Measurements from ENCODE around the gene GLIS1. TPM values are rescaled to one million over a fixed set of nuclear protein-coding genes. Genes with fewer than 3 reads are reported as not detected.

The GLIS1 gene
- total RNA-seq, 1 donor from 2014 or later, result 17.4 TPM

DNA sequence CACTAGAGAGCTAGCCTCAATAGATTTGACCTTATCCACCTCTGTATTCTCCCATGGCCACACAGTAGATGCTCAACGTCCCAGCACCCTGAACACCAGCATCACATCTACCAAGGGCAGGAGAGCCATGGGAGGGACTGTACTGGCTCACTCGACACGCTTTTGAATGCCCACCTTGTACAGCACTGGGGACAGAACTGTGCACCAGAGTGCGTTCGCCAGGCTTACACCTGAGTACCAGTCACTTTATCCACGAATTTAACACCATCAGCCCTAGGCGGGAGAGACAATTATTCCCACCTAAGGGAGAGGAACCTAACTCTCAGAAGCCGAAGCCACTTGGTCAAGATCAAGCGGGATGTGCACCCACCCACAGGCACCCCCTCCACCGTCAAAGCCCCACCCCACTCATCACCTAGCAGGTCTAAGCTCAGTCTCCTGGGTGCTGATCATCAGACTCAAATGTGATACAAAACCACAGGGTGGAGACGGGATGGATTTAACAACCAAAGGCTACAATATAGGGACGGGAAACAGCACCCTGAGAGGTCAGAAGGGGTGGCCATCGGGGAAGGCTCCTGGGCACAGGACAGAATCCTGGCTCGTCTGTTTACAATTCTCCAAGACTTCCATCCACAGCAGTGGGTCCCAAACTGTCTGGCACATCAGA lies 110.5 kb downstream of the GLIS1 start:
- no peaks in the 10 kb centered on the region for H3K27me3 Mint-ChIP-seq (ENCODE audit: low read depth)
- H3K9me3 Mint-ChIP-seq (ENCODE audit: low read depth), result peaks cover 5% of the 10 kb centered on the region
- no peak overlapping the region for H3K4me3 Mint-ChIP-seq (ENCODE audit: unreplicated experiment)
- peaks cover 32% of the 10 kb centered on the region for H3K4me1 Mint-ChIP-seq (ENCODE audit: low read depth)
- no peak overlapping the region for H3K27ac Mint-ChIP-seq (ENCODE audit: unreplicated experiment)
- no peak for DNase-seq (ENCODE audit: low spot score)
- no peaks in the 10 kb centered on the region for H3K36me3 Mint-ChIP-seq (ENCODE audit: low read depth)
- TF ChIP-seq, protein P1, sequence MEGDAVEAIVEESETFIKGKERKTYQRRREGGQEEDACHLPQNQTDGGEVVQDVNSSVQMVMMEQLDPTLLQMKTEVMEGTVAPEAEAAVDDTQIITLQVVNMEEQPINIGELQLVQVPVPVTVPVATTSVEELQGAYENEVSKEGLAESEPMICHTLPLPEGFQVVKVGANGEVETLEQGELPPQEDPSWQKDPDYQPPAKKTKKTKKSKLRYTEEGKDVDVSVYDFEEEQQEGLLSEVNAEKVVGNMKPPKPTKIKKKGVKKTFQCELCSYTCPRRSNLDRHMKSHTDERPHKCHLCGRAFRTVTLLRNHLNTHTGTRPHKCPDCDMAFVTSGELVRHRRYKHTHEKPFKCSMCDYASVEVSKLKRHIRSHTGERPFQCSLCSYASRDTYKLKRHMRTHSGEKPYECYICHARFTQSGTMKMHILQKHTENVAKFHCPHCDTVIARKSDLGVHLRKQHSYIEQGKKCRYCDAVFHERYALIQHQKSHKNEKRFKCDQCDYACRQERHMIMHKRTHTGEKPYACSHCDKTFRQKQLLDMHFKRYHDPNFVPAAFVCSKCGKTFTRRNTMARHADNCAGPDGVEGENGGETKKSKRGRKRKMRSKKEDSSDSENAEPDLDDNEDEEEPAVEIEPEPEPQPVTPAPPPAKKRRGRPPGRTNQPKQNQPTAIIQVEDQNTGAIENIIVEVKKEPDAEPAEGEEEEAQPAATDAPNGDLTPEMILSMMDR (IDR thresholded peaks at IDR 0.05), result no peak

DNA sequence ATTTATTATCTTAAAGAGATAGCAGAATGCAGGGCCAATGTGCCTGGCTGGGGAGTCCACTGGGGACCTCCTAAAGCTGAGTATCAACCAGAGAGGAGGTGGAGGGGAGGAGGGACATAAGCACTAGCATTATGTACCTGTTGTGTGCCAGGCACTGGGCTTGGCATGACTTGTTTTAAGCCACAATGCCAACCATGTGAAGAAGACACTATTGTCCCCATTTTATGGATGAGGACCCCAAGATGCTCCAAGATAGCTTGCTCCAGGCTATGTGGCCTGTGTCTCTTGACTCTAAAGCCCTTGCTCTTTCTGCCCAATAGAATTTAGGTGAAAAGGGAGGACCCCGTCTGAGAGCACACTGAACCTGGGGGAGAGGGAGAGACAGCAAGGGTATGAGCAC lies 111.3 kb downstream of the GLIS1 start:
- H3K4me3 Mint-ChIP-seq (ENCODE audit: unreplicated experiment), result no peak overlapping the region
- DNase-seq (ENCODE audit: low spot score), result no peak
- no peak overlapping the region for H3K27ac Mint-ChIP-seq (ENCODE audit: unreplicated experiment)
- H3K36me3 Mint-ChIP-seq (ENCODE audit: low read depth), result no peaks in the 10 kb centered on the region
- peaks cover 5% of the 10 kb centered on the region for H3K9me3 Mint-ChIP-seq (ENCODE audit: low read depth)
- TF ChIP-seq, protein P1 (IDR thresholded peaks at IDR 0.05), result no peak
- H3K4me1 Mint-ChIP-seq (ENCODE audit: low read depth), result peaks cover 34% of the 10 kb centered on the region
- H3K27me3 Mint-ChIP-seq (ENCODE audit: low read depth), result no peaks in the 10 kb centered on the region

DNA sequence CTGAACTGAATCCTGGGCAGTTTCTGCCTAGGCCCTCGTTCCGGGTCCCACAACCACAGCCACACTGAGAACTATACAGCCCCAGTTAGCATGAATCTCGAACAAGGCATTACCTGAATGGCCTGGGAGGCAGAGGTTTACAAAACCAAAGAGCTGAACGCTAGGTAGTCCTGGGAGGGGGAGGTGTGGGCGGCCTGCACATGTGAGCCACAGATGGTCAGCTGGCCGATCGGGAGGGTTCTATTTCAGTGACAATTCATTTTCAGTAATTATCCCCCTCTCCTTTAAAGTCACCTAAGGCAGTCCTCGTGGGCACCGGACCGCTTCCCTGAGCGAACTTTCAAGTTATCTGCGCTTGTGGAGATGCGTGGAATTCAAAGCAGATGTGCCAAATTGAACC lies 111.9 kb downstream of the GLIS1 start:
- Mint-ChIP-seq H3K4me1 (ENCODE audit: low read depth) (peaks cover 40% of the 10 kb centered on the region), H3K4me3 (ENCODE audit: unreplicated experiment) (no peak overlapping the region), H3K36me3 (ENCODE audit: low read depth) (no peaks in the 10 kb centered on the region), H3K9me3 (ENCODE audit: low read depth) (peaks cover 5% of the 10 kb centered on the region), H3K27ac (ENCODE audit: unreplicated experiment) (no peak overlapping the region), H3K27me3 (ENCODE audit: low read depth) (no peaks in the 10 kb centered on the region)
- no peak for DNase-seq (ENCODE audit: low spot score)
- TF ChIP-seq, protein P1 (IDR thresholded peaks at IDR 0.05), result no peak

DNA sequence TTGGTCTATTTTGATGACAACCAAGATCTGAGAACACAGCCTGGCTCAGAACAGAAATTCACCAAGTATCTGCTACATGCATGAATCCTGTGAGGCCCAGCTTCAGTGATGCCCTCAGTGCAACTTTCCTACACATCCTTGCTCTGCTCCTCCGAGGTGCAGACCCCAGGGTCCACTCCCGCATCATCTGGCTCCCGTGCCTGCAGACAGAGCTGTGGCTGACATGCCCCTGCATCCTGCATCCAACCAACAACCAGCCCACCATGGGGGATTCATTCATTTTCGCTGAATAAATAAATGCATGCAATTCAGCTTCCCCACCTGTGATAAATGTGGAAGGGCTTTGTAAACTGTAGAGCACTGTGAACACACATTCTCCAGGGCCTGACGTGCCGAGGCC lies 112.3 kb downstream of the GLIS1 start:
- DNase-seq (ENCODE audit: low spot score), result no peak
- Mint-ChIP-seq H3K36me3 (ENCODE audit: low read depth) (no peaks in the 10 kb centered on the region), H3K27ac (ENCODE audit: unreplicated experiment) (no peak overlapping the region), H3K27me3 (ENCODE audit: low read depth) (no peaks in the 10 kb centered on the region), H3K4me1 (ENCODE audit: low read depth) (peaks cover 40% of the 10 kb centered on the region), H3K9me3 (ENCODE audit: low read depth) (peaks cover 5% of the 10 kb centered on the region), H3K4me3 (ENCODE audit: unreplicated experiment) (no peak overlapping the region)
- TF ChIP-seq, protein P1 (IDR thresholded peaks at IDR 0.05), result no peak

DNA sequence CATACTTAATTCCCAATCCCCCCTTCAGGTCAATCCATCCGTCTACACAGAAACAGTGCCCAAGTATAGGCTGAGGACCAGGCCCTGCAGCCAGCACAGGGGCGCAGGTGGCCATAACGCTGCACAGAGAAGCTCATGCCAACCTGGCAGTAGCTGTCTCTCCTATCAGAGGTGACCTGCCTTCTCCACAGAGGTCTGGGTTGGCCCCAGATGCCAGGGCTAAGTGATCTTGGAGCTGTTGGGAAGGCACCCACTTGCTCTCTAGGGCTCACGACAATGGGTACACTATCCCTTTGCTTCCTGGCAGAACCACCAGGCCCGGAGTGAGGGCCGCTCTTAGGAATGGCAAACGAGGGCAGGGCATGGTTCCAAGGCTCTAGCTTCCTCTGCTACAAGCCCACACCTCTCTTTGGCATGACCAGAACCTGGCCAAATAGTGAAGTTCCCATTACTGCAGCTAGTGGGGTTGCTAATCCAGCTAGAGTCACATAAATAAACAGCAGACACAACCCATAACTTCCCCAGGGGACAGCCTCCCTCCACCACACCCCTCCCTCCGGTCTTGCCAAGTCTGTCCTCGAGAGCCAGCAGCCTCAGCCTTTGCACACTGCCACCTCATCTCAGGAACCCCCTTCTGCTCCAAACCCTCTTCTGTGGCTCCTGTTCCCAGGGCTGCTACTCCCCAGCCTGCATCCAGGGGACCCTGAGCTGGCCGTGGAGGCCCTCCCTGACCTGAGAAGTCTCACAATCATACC lies 113.0 kb downstream of the GLIS1 start:
- H3K36me3 Mint-ChIP-seq (ENCODE audit: low read depth), result no peaks in the 10 kb centered on the region
- H3K27ac Mint-ChIP-seq (ENCODE audit: unreplicated experiment), result peak overlapping the region; percentile 50
- H3K4me3 Mint-ChIP-seq (ENCODE audit: unreplicated experiment), result no peak overlapping the region
- no peaks in the 10 kb centered on the region for H3K27me3 Mint-ChIP-seq (ENCODE audit: low read depth)
- peaks cover 40% of the 10 kb centered on the region for H3K4me1 Mint-ChIP-seq (ENCODE audit: low read depth)
- TF ChIP-seq, protein P1 (IDR thresholded peaks at IDR 0.05), result no peak
- peaks cover 5% of the 10 kb centered on the region for H3K9me3 Mint-ChIP-seq (ENCODE audit: low read depth)
- no peak for DNase-seq (ENCODE audit: low spot score)
